ENCODE results near the gene INSR.
"Not testable (repeated sequence)": the region's sequence is repeated elsewhere in the genome, so short reads cannot be mapped to it uniquely, and the experiment has no call there.

The INSR gene

DNA sequence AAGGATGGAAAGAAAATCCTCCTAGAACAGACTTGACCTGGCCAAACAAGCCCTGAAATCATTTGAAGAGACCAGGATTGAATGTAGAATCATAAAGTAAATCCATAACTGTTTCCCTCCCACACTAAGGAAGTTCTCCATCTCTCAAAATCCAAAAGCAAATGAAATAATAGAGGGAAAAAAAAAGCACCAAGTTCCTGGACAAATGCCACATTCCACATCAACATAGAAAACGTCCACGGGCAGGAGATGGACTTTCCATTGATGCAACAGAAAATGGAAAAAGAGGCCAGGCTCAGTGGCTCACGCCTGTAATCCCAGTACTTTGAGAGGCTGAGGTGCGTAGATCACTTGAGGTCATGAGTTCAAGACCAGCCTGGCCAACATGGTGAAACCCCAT is 56.2 kb downstream of the INSR start:
- Histone ChIP-seq H3K4me1 (ENCODE audit: control insufficient read depth, insufficient read depth, low read length) (no peaks in the 10 kb centered on the region), H3K9ac (ENCODE audit: low read length) (no peak overlapping the region), H3K4me3 (ENCODE audit: low read depth, low read length) (no peak overlapping the region), H3K9me3 (ENCODE audit: control insufficient read depth, insufficient read depth, low read depth, low read length) (peaks cover 6% of the 10 kb centered on the region), H3K36me3 (ENCODE audit: control insufficient read depth, insufficient read depth, low read length) (no peaks in the 10 kb centered on the region), H3K27me3 (ENCODE audit: control insufficient read depth, insufficient read depth, low read length) (no peaks in the 10 kb centered on the region), H3K27ac (ENCODE audit: low read depth, low read length) (no peak overlapping the region)

DNA sequence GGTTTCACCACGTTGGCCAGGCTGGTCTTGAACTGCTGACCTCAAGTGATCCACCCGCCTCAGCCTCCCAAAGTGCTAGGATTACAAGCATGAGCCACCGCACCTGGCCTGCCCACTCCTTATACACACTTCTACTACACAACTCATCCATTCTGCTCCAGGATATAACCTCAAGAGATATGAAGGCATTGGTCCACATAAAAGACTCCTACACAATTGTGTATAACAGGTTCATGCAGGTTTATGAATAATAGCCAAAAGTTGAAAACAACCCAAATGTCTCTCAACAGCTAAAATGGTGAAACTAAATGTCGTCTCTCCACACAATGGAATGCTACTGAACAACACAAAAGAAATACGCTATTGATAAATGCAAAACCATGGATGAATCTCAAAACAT is 58.1 kb downstream of the INSR start:
- Histone ChIP-seq H3K27ac (ENCODE audit: low read depth, low read length) (no peak overlapping the region), H3K36me3 (ENCODE audit: control insufficient read depth, insufficient read depth, low read length) (no peaks in the 10 kb centered on the region), H3K9me3 (ENCODE audit: control insufficient read depth, insufficient read depth, low read depth, low read length) (peaks cover 6% of the 10 kb centered on the region), H3K4me3 (ENCODE audit: low read depth, low read length) (no peak overlapping the region), H3K9ac (ENCODE audit: low read length) (no peak overlapping the region), H3K4me1 (ENCODE audit: control insufficient read depth, insufficient read depth, low read length) (no peaks in the 10 kb centered on the region), H3K27me3 (ENCODE audit: control insufficient read depth, insufficient read depth, low read length) (no peaks in the 10 kb centered on the region)

DNA sequence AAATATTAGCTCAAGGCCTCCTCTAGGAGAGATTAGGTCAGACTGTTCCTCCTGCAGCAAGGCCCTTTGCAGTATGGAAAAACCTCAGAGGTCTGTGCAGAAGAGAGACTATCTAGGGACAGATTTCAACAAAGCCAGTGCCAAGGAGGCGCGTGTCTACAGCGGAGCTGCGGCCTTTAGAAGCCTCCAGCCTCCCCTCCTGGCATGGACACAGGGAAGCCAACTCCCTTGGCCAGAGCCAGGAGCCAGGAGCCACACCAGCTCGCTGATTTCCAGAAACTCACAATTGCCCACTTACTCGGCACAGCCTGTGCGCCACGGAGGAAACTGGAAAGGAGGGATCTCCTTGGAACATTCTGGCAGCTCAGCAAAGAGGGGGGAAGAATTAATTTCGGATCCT is 63.4 kb downstream of the INSR start:
- no peak overlapping the region for H3K4me3 ChIP-seq (ENCODE audit: low read depth, low read length)
- H3K27me3 ChIP-seq (ENCODE audit: control insufficient read depth, insufficient read depth, low read length), result no peaks in the 10 kb centered on the region
- no peaks in the 10 kb centered on the region for H3K4me1 ChIP-seq (ENCODE audit: control insufficient read depth, insufficient read depth, low read length)
- H3K9ac ChIP-seq (ENCODE audit: low read length), result no peak overlapping the region
- H3K27ac ChIP-seq (ENCODE audit: low read depth, low read length), result no peak overlapping the region
- no peaks in the 10 kb centered on the region for H3K9me3 ChIP-seq (ENCODE audit: control insufficient read depth, insufficient read depth, low read depth, low read length)
- no peaks in the 10 kb centered on the region for H3K36me3 ChIP-seq (ENCODE audit: control insufficient read depth, insufficient read depth, low read length)

DNA sequence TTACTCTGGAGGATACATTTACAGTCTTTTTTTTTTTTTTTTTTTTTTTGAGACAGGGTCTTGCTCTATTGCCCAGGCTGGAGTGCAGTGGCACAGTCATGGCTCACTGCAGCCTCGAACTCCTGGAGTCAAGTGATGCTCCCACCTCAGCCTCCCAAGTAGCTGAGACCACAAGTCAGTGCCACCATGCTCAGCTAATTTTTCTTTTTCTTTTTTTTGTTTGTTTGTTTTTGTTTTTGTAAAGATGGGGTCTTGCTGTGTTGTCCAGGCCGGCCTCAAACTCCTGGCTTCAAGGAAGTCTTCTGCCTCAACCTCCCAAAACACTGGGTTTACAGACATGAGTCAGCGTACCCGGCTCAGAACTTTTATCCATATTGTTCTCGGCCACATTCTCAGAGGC is 64.5 kb downstream of the INSR start:
- no peaks in the 10 kb centered on the region for H3K36me3 ChIP-seq (ENCODE audit: control insufficient read depth, insufficient read depth, low read length)
- no peak overlapping the region for H3K9ac ChIP-seq (ENCODE audit: low read length)
- H3K27ac ChIP-seq (ENCODE audit: low read depth, low read length), result no peak overlapping the region
- no peaks in the 10 kb centered on the region for H3K27me3 ChIP-seq (ENCODE audit: control insufficient read depth, insufficient read depth, low read length)
- H3K4me1 ChIP-seq (ENCODE audit: control insufficient read depth, insufficient read depth, low read length), result peaks cover 2% of the 10 kb centered on the region
- H3K9me3 ChIP-seq (ENCODE audit: control insufficient read depth, insufficient read depth, low read depth, low read length), result no peaks in the 10 kb centered on the region
- H3K4me3 ChIP-seq (ENCODE audit: low read depth, low read length), result no peak overlapping the region

DNA sequence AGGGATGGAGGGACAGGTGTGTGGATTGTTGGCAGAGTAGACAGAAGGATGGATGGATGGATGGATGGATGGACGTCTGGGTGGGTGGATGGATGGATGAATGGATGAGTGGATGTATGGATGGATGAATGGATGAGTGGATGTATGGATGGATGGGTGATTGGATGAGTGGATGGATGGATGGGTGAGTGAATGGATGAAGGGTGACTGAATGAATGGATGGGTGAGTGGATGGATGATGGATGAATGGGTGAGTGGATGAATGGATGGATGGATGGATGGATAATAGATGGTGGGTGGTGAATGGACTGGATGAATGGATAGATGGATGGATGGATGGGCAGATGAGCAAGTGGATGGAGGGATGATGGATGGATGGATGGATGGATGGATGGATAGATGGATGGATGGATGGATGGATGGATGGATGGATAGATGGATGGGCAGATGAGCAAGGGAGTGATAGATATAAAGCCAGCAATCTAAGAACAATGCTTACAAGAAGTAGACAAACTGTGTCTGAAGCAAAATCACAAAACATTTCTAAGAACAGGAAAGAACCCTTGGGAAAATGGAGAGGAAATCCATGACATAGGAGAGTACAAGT is 65.2 kb downstream of the INSR start:
- H3K27me3 ChIP-seq (ENCODE audit: control insufficient read depth, insufficient read depth, low read length), result no peaks in the 10 kb centered on the region
- H3K36me3 ChIP-seq (ENCODE audit: control insufficient read depth, insufficient read depth, low read length), result no peaks in the 10 kb centered on the region
- no peak overlapping the region for H3K9ac ChIP-seq (ENCODE audit: low read length)
- no peaks in the 10 kb centered on the region for H3K9me3 ChIP-seq (ENCODE audit: control insufficient read depth, insufficient read depth, low read depth, low read length)
- peaks cover 7% of the 10 kb centered on the region for H3K4me1 ChIP-seq (ENCODE audit: control insufficient read depth, insufficient read depth, low read length)
- H3K27ac ChIP-seq (ENCODE audit: low read depth, low read length), result no peak overlapping the region
- no peak overlapping the region for H3K4me3 ChIP-seq (ENCODE audit: low read depth, low read length)

DNA sequence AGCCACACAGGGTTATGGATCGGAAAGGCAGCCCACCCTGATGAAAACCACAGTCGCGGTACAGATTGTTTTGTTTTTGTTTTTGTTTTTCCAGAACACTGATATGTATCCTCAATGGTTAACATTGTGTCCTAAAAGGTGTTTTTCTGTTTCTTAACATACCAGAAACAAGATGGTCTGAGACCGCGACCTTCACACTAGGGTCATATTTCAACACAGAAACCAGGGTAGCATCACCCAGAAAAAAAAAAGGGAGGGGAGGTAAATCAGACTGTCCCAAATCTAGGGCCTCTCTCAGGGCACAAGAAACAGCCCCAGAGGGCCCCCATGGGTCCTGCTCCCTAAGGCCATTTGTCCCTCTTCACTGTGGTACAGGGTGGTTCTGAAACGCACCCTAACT is 66.5 kb downstream of the INSR start:
- H3K9me3 ChIP-seq (ENCODE audit: control insufficient read depth, insufficient read depth, low read depth, low read length), result no peaks in the 10 kb centered on the region
- H3K4me1 ChIP-seq (ENCODE audit: control insufficient read depth, insufficient read depth, low read length), result peaks cover 7% of the 10 kb centered on the region
- H3K27me3 ChIP-seq (ENCODE audit: control insufficient read depth, insufficient read depth, low read length), result no peaks in the 10 kb centered on the region
- H3K9ac ChIP-seq (ENCODE audit: low read length), result no peak overlapping the region
- H3K36me3 ChIP-seq (ENCODE audit: control insufficient read depth, insufficient read depth, low read length), result no peaks in the 10 kb centered on the region
- no peak overlapping the region for H3K4me3 ChIP-seq (ENCODE audit: low read depth, low read length)
- no peak overlapping the region for H3K27ac ChIP-seq (ENCODE audit: low read depth, low read length)

DNA sequence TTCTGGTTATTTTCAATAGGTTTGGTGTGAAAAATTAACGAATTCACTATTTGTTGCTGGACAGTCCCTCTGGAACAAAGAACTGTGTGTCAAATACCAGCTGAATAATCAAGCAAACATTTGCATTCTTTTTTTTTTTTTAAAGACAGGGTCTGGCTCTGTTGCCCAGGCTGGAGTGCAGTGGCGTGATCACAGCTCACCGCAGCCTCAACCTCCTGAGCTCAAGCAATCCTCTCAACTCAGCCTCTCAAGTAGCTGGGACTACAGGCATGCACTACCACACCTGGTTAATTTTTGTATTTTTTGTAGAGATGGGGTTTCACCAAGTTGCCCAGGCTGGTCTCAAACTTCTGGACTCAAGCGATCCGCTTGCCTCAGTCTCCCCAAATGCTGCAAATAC is 67.1 kb downstream of the INSR start:
- not testable (repeated sequence) for H3K36me3 ChIP-seq (ENCODE audit: control insufficient read depth, insufficient read depth, low read length); H3K27me3 ChIP-seq (ENCODE audit: control insufficient read depth, insufficient read depth, low read length); H3K4me1 ChIP-seq (ENCODE audit: control insufficient read depth, insufficient read depth, low read length); H3K4me3 ChIP-seq (ENCODE audit: low read depth, low read length); H3K27ac ChIP-seq (ENCODE audit: low read depth, low read length); H3K9ac ChIP-seq (ENCODE audit: low read length); H3K9me3 ChIP-seq (ENCODE audit: control insufficient read depth, insufficient read depth, low read depth, low read length)

DNA sequence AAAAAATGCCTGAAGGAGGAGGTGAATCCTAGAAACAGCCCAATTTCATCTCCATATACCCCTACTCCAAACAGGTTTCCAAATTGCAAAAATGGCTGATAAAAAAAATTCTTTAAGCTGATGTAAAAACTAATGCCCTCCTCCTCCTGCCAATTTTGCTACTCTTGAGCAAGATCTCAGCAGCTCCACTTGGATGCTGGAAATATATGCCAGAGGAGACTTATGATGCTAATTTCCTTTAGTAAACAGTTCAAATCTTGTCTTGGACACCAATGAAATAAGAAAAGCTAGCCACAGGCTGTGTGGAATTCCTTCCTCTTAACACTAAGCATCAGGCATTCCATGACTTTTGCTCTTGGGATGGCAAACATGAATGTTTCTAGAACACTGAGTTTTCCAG is 67.5 kb downstream of the INSR start:
- Histone ChIP-seq H3K4me3 (ENCODE audit: low read depth, low read length) (no peak overlapping the region), H3K27me3 (ENCODE audit: control insufficient read depth, insufficient read depth, low read length) (no peaks in the 10 kb centered on the region), H3K9ac (ENCODE audit: low read length) (no peak overlapping the region), H3K27ac (ENCODE audit: low read depth, low read length) (no peak overlapping the region), H3K4me1 (ENCODE audit: control insufficient read depth, insufficient read depth, low read length) (peaks cover 7% of the 10 kb centered on the region), H3K9me3 (ENCODE audit: control insufficient read depth, insufficient read depth, low read depth, low read length) (no peaks in the 10 kb centered on the region), H3K36me3 (ENCODE audit: control insufficient read depth, insufficient read depth, low read length) (no peaks in the 10 kb centered on the region)

DNA sequence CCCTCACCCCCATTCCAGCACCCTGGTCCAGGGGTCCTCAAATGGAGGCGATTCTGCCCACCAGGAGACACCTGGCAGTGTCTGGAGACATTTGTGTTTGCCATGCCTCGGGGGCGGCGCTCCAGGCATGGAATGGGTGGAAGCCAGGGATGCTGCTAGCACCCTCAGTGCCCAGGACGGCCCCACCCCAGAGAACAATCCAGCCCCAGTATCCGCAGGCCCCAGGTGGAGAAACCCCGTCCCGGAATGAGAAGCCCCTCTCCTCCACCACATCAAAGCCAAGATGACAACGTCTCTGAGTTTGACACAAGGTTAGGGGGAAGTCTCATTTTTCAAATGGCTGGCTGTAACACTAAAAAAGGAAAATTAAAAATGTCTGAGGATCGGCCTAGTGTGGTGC is 68.5 kb downstream of the INSR start:
- no peaks in the 10 kb centered on the region for H3K27me3 ChIP-seq (ENCODE audit: control insufficient read depth, insufficient read depth, low read length)
- H3K4me3 ChIP-seq (ENCODE audit: low read depth, low read length), result no peak overlapping the region
- H3K9ac ChIP-seq (ENCODE audit: low read length), result no peak overlapping the region
- H3K27ac ChIP-seq (ENCODE audit: low read depth, low read length), result no peak overlapping the region
- no peaks in the 10 kb centered on the region for H3K36me3 ChIP-seq (ENCODE audit: control insufficient read depth, insufficient read depth, low read length)
- no peaks in the 10 kb centered on the region for H3K9me3 ChIP-seq (ENCODE audit: control insufficient read depth, insufficient read depth, low read depth, low read length)
- peaks cover 7% of the 10 kb centered on the region for H3K4me1 ChIP-seq (ENCODE audit: control insufficient read depth, insufficient read depth, low read length)

DNA sequence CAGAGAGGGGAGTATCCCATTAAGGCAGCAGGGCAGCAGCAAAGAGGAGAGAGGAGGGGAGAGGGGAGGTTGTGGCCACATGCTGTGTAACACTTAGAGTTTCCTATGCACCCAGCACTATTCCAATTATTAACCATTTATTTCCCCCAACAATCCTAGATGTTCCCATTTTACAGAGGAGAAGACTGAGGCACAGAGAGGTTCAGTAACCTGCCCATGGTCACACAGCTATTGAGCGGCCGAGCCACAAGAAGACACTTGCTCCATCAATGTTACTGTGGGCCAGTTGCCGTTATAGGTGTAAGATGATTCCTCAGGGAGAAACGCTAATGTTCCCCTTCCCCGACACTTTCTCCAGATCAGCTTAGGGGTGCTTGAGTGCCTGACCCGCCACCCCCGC is 69.2 kb downstream of the INSR start:
- Histone ChIP-seq H3K4me1 (ENCODE audit: control insufficient read depth, insufficient read depth, low read length) (peaks cover 7% of the 10 kb centered on the region), H3K4me3 (ENCODE audit: low read depth, low read length) (no peak overlapping the region), H3K36me3 (ENCODE audit: control insufficient read depth, insufficient read depth, low read length) (no peaks in the 10 kb centered on the region), H3K9ac (ENCODE audit: low read length) (no peak overlapping the region), H3K27ac (ENCODE audit: low read depth, low read length) (no peak overlapping the region), H3K9me3 (ENCODE audit: control insufficient read depth, insufficient read depth, low read depth, low read length) (no peaks in the 10 kb centered on the region), H3K27me3 (ENCODE audit: control insufficient read depth, insufficient read depth, low read length) (no peaks in the 10 kb centered on the region)

DNA sequence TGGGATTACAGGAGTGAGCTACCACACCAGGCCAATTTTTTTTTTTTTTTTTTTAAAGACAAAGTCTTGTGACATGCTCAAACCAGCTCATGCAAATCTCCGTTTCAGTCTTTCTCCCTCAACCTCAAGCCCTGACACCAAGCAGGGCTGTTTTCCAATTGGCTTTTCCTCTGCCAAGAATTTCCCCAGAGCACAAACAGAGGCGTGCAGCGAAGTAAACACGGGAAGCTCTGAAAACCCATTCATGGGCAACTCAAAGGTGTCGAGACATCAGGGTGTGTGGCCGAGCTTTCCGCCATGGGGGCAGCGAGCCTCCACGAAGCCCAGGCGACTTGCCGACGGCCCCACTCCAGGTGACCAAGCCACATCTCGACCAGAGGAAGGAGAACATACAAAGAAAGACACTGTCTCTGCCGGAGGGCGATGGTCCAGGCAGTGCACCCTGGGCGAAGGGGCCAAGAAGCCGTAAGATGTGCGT is 70.0 kb downstream of the INSR start:
- H3K27me3 ChIP-seq (ENCODE audit: control insufficient read depth, insufficient read depth, low read length), result no peaks in the 10 kb centered on the region
- H3K36me3 ChIP-seq (ENCODE audit: control insufficient read depth, insufficient read depth, low read length), result no peaks in the 10 kb centered on the region
- no peak overlapping the region for H3K9ac ChIP-seq (ENCODE audit: low read length)
- no peak overlapping the region for H3K27ac ChIP-seq (ENCODE audit: low read depth, low read length)
- no peak overlapping the region for H3K4me3 ChIP-seq (ENCODE audit: low read depth, low read length)
- no peaks in the 10 kb centered on the region for H3K9me3 ChIP-seq (ENCODE audit: control insufficient read depth, insufficient read depth, low read depth, low read length)
- peaks cover 7% of the 10 kb centered on the region for H3K4me1 ChIP-seq (ENCODE audit: control insufficient read depth, insufficient read depth, low read length)

DNA sequence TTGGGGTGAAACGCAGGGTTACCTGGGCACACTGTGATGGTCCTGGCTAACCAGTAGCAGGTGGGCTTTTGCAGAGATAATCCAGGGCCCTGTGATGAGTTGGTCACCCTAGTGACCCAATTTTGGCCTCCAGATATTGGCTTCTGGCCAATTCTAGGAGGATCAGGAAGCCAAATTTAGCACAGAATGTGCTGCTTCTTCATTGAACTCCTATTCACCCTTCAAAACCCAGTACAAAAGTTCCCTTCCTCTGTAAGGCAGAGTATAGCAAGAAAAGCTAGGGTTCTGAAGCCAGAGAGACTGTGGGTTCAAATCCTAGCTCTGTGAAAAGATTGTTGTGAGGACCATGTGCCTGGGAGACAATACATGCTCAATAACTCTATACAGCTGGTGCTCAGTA is 70.8 kb downstream of the INSR start:
- Histone ChIP-seq H3K9me3 (ENCODE audit: control insufficient read depth, insufficient read depth, low read depth, low read length) (no peaks in the 10 kb centered on the region), H3K4me1 (ENCODE audit: control insufficient read depth, insufficient read depth, low read length) (peaks cover 7% of the 10 kb centered on the region), H3K27ac (ENCODE audit: low read depth, low read length) (no peak overlapping the region), H3K9ac (ENCODE audit: low read length) (no peak overlapping the region), H3K27me3 (ENCODE audit: control insufficient read depth, insufficient read depth, low read length) (no peaks in the 10 kb centered on the region), H3K4me3 (ENCODE audit: low read depth, low read length) (no peak overlapping the region), H3K36me3 (ENCODE audit: control insufficient read depth, insufficient read depth, low read length) (no peaks in the 10 kb centered on the region)

Data from HUES6 (cell line).